ENCODE results near the gene MDFIC.

Gene MDFIC

DNA sequence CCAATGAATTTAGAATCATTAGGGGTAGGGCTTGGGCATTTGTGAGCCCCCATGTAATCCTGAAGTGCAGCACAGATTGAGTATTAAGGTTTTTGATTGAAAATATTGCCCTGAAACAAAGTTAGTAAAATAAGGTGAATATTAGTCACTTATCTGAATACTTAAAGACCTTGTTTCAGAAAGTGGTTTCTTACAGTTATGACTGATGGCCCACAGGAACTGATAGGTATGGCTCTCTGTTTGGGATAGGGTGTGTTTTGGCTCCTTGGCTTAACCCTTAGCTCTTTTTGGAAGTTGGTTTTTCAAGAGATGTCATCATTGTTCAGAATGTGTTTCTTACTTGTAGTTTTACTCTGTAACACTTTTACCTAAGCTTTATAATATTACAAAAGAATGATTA is 34.8 kb downstream of the MDFIC start:
- no peak for DNase-seq

DNA sequence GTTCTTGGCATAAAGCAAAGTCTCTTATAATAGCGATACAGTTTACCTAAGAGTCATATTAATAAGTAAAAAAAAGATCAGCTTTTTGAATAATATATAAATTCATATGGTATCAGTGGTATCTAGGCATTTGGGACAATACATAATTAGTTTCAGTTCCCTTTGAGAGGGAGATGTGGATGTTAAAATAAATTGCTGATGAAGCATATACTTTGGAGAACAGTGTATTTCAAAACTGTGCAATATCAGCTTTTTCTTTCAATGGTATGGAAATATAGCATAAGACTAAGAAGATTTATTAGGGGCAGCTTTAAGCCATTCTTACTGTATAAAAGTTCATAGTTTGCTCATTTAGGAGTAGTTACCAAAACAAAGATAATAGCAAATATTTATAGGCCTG is 35.5 kb downstream of the MDFIC start:
- DNase-seq, result no peak

- peak; percentile 48 for DNase-seq
Measured at GRCh38 chr7:114959931-114960330, 38.0 kb downstream of the MDFIC start.

DNA sequence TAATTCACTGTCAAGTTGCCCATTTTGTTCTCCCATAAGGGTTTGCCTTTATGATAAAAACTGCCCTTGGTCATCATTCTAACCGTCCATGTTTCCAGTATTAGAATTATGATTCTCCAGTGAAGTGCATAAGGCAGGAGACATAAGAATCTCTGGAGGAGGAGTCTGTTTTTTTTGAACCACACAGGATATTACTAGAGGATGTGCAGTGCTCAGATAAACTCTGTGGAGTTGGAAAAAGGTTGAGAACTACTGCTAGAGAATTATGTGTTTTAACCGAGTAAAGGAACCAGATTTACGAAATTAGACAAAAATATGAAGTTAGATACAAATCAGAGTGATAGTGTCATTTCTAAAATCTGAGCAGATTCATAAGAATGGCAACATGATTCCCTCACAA is 40.5 kb downstream of the MDFIC start:
- DNase-seq, result no peak

DNA sequence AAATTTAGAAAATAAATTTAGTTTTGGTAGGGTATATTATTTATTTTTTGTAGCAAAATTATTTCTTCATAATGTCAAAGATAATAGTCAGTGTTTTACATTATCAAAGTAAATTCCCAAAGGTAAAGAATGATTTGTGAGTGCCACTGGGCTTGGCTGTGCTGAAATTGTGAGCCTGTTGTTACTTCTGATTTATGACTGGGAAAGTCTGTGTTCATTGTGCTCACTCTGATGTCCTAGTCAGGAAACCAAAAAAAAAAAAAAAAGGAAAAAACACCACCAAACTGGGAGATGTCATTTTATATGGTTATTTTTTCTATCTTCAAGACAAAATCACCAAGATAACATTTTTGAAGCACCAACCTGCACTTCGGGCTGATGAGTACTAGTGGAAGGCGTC is 44.3 kb downstream of the MDFIC start:
- no peak for DNase-seq

- no peak for DNase-seq
Measured at GRCh38 chr7:114969096-114969495, 47.2 kb downstream of the MDFIC start.

DNA sequence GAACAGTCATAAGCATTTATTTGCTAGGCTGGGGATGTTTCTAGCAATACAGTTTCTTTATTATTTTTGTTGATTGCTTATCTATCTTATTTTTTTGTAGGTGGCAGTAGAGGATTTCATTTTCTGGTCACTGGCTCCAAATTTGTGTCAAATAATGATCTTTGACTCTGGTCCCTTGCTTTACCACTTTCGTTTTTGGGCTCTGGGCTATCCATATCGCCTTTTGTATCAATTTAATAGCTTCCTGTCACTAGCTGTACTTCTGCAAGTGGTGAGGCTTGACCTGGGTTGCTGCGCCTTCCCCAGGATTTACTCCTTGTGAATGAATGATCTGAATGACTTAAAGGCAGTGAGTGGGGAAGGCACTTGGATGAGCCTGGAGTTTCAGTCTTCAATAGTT is 48.4 kb downstream of the MDFIC start:
- no peak for DNase-seq

DNA sequence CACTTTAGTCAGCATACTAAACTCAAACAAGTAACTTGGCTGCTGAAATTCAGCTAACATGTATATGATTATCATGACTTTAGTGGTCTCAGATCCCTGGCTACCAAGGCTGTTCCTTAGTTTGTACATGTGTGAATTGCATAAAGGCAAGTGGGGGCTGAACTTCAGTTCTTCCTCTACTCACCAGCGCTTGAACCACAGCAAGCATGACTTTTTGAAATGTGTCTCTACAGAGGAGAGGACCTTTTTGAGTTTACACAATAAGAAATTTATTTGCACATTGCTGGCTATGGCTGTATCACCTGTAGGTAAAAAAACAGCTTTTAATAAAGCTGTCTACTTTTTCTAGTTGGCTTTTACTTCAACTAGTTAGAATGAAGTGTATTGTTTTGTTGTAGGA is 48.8 kb downstream of the MDFIC start:
- no peak for DNase-seq

DNA sequence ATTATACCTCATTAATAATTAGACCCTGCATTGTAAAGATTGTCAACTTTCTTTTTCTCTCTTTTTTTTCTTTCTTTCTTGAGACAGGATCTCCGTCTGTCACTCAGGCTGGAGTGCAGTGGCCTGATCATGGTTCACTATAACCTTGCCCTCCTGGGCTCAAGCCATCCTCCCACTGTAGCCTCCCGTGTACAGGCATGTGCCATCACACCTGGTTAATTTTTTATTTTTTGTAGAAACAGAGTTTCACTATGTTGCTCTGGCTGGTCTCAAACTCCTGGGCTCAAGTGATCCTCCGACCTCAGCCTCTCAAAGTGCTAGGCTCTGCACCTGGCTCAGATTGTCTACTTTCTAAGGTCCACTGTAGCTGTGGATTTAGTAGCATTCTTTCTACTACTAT is 50.7 kb downstream of the MDFIC start:
- no peak for DNase-seq

GRCh38 chr7:114973147-114973546 is 51.3 kb downstream of the MDFIC start:
- DNase-seq, result peak; percentile 62

DNA sequence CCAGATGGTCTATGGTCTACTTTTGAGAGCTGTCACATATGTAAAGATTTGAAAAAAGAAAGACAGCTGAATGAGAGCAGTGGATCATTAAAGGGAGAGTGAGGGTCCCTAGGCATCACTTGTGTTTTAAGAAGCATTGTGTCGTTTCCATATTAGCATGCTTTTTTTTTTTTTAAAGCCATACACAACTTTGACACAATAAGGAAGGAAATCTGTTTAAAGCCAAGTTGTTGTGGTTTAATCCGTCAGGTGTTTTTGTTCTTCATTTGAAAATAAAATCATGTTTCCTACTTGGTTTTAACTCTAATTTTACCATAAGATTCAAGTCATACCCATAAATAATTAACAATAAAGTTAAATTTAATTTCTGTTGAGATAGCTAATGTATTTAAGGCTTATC is 53.5 kb downstream of the MDFIC start:
- no peak for DNase-seq

DNA sequence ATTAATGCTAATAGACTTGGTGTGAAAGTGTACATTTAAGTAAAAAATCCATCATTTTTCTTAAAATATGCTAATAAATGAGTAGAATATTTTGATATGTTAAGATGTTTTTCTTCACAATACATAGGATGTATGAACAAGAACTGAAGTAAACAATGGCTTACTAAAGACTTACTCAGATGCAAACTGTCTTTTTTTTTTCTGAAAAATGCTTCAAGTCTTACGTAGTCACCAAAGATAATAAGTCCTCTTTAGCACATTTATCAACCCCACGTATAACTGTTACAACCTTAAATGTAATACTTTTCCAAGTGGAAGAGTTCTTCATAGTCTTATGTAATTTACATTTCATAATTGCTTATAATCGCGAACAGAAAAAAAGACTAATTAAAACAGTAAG is 54.8 kb downstream of the MDFIC start:
- DNase-seq, result no peak

- DNase-seq, result no peak
Measured at GRCh38 chr7:114977277-114977676, 55.4 kb downstream of the MDFIC start.

GRCh38 chr7:114979388-114979787 is 57.5 kb downstream of the MDFIC start:
- DNase-seq, result peak; percentile 36

GRCh38 chr7:114979803-114980507 is 58.1 kb downstream of the MDFIC start:
- no peak for DNase-seq

DNA sequence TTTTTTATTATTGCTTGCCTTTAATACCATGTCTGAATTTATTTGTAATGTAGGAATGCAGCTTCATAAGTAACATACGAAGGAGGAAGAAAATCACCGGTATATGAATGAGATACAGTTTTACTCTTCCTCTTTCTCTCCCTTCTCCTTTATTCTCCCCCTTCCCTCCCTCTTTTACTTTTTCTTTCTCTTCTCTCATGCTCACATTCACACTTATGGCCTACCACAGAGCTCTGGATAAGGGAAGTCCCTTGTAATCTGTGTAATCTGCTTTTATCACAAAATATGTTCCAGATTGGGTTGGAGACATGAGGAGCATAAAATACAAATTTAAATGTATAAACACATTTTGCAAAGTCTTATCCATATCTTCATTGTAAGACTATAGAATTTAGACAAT is 59.4 kb downstream of the MDFIC start:
- DNase-seq, result no peak

- no peak for DNase-seq
Measured at GRCh38 chr7:114985116-114985715, 63.3 kb downstream of the MDFIC start.

DNA sequence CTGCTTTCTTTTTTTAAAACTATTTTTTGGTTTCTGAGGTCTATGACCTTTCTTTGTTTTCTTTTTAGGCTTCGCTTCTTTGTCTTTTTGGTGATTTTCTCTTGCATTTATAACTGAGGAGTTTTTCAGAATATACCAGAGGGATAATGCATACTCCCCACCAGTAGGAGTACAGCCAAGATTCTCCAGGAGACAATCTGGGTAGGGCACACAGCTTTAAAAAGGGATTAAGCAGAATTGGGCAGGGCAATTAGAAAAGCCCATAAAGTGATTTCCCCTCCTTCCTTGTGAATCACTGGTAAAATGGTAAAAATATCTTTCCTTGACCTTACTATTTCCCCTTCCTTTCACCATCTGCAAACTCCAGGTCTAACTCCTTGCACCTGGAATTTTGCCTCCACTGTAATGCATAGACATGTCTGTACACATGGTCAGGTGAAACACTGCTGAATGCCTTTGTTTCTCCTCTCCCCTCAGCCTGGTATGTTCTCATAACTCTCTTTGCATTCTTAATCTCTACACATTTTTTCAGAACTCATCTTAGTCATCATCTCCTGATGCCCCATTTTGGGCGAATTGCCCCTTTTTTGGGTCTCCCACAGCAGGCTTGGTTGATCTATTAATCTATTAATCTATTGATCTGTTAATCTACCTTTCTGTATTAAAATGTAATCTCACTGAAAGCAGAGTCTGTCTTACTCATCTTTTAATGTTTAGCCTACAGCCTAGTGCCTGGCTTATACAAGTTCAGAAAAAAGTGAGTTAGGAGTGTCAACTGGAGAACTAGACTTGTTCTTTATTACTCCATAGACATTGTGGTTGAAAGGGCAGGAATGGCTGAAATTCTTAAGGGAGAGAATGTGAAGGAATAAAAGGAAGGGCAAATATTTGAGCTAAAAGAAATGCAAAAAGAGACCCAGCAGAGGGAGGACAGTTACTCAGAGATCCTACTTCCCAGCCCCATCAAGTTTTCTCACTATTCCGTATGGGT is 64.6 kb downstream of the MDFIC start:
- DNase-seq, result peak; percentile 30

GRCh38 chr7:114988026-114988425 is 66.1 kb downstream of the MDFIC start:
- no peak for DNase-seq

- DNase-seq, result peak; percentile 82
Measured at GRCh38 chr7:114988755-114989375, 67.0 kb downstream of the MDFIC start.

GRCh38 chr7:114989531-114989930 is 67.6 kb downstream of the MDFIC start:
- DNase-seq, result no peak

- DNase-seq, result no peak
Measured at GRCh38 chr7:114997487-114998404, 75.9 kb downstream of the MDFIC start.
